HG03575 (cell line): ENCODE results near the gene LPCAT3.
"Not testable (repeated sequence)": the region's sequence is repeated elsewhere in the genome, so short reads cannot be mapped to it uniquely, and the experiment has no call there.

Experiments
- ATAC-seq: cut with Tn5 transposase; IDR thresholded peaks from one replicate; pipeline ENCODE4 v1.9.1; 2021; ENCODE audit not compliant: unreplicated experiment, insufficient number of reproducible peaks, low FRiP score; ENCODE audit errors: extremely low read depth

LPCAT3 gene

GRCh38 chr12:7018350-7019042 is at the start of gene LPCAT3:
Gene LPCAT3, minus strand, starts transcription at chr12:7018476. Its CDS starts 52 bp downstream, at chr12:7018424.
- ATAC-seq = peak; percentile 60

DNA sequence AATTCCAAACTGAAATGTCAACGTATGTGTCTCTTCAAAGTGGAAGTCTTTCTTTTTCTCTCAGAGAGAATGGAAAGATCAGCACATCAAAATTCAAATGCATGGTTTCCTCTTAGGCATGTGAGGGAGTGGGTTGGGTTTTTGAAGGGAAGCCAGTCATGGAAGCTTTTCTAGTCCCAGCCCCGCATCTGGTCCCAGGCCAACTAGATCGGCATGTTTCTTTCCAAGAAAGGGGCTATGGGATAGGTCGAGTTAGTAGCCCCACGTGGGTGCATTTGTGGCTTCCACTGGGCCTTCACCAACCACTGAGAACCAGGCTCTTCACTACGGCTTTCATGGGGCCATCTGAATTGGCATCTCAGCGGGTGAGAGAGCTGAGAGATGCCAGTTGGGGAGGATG is 48.8 kb upstream of the LPCAT3 start:
- ATAC-seq = no peak

DNA sequence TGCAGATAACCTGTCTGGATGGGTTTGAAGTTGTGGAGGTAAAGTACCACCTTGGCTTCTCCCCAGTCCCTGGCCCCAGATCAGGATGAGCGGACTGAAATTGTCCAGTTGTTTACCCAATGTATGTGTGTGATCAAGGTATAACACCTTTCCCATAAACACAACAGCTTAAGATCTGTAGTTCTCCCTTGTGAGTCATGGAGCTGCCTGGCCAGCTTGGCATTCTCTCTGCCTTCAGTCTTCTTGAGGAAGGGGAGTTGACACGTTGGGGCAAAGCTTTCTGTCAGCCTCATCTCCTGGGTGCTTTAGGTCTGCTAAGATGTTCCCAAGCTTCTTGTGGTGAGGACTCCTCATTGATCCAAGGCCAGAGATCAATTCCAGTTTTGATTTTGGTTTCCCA is 48.3 kb upstream of the LPCAT3 start:
- no peak for ATAC-seq

- no peak for ATAC-seq
Measured at GRCh38 chr12:7065073-7065623, 46.9 kb upstream of the LPCAT3 start.

- no peak for ATAC-seq
Measured at GRCh38 chr12:7064516-7064915, 46.2 kb upstream of the LPCAT3 start.

DNA sequence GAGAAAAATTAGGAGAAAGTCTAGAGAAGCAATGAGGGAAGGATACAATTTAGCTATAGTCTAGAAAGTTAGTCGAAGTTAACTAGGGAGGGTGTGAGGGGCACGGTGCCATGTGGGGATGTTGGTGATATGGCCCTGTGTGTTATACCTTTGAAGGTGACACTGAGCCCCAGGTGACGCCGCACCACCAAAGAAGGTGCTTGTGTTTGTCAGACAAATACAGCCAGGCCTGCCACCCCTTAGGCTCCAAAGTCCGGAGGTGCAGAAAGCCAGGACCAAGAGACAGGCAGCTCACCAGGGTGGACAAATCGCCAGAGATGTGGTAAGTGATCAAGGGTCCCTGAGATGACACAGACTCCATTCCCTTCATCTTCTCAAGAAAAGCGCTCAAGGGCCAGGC is 43.3 kb upstream of the LPCAT3 start:
- no peak for ATAC-seq

DNA sequence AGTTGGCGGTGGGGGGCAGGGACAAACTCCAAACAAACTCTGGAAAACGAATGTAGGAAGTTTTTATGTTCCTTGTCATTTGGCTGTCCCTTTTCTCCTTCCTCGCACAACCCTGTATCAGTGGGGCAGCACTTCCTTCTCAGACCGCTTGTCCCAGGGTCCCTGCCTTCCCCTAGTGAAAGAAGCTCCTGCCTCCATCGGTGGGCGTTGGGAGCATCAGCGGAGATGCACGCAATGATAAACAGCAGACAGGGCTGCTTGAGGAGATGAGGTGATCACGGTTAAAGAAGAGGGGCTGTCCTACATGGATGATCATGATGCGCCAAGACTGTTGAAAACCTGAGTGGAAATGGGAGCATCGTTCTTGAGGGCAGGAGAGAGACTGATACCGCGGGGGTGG is 42.9 kb upstream of the LPCAT3 start:
- ATAC-seq = no peak

GRCh38 chr12:7060353-7060954 is 42.2 kb upstream of the LPCAT3 start, which contains the start of gene C1S:
Gene C1S, plus strand, starts transcription at chr12:7060718. Its CDS starts 1,195 bp downstream, at chr12:7061913.
- no peak for ATAC-seq

GRCh38 chr12:7059780-7060179 is 41.5 kb upstream of the LPCAT3 start:
- ATAC-seq = no peak

DNA sequence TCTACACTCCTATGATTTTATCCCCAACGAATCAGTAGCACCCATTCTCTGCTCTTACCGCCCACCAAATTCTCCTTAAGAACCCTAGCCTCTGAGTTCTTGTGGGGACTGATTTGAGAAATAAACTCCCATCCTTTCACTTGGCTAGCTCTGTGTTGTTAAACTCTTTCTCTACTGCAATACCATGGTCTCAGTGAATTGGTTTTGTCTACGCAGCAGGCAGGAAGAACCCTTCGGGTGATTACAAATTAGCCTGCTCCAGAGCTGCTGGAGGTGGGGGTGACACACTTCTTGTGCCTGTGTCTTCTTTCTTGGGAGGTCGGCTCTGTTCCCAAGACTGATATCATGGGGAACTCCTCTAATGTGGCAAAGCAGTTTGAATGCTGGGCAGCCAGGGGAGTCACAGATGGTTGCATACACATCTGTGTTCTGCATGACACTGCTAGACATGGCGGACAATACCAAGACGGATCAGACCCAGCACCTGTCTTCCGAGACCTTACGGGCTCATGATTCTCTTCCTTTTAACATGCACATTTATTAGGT is 40.6 kb upstream of the LPCAT3 start:
- no peak for ATAC-seq

- ATAC-seq = no peak
Measured at GRCh38 chr12:7058163-7058845, 40.0 kb upstream of the LPCAT3 start.

DNA sequence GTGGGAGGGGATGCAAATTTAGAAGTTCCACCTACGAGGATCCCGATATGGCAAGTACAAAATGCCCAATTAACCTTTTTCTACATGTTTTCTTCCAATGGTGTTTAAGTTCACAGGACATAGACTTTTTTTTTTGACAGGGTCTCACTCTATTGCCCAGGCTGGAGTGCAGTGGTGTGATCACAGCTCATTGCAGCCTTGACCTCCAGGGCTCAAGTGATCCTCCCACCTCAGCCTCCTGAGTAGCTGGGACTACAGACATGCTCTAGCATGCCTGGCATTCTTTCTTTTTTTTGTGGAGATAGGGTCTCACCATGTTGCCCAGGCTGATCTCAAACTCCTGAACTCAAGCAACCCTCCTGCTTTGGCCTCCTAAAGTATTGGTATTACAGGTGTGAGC is 37.5 kb upstream of the LPCAT3 start:
- not testable (repeated sequence) for ATAC-seq

DNA sequence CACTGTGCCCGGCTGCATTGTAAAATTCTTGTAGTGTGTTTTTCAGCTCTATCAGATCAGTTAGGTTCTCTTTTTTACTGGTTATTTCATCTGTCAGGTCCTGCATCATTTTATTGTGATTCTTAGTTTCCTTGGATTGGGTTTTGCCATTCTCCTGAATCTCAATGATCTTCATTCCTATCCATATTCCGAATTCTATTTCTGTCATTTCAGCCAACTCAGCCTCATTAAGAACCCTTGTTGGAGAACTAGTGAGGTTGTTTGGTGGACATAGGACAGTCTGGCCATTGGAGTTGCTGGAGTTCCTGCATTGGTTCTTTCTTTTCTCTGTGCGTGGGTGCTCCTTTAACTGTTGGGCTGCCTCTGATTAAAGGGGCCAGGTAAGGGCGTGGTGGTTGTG is 36.6 kb upstream of the LPCAT3 start:
- ATAC-seq = no peak

- ATAC-seq = not testable (repeated sequence)
Measured at GRCh38 chr12:7049973-7050372, 31.7 kb upstream of the LPCAT3 start.

DNA sequence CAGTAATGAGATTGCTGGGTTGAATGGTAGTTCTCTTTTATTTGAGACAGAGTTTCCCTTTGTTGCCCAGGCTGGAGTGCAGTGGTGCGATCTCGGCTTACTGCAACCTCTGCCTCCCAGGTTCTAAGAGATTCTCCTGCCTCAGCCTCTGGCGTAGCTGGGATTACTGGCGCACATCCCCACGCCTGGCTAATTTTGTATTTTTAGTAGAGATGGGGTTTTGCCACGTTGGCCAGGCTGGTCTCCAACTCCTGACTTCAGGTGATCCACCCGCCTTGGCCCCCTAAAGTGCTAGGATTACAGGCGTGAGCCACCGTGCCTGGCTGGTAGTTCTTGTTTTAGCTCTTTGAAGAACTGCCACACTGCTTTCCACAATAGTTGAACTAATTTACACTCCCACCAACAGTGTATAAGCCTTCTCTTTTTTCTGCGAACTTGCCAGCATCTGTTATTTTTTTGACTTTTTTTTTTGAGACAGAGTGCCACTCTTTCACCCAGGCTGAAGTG is 31.2 kb upstream of the LPCAT3 start:
- ATAC-seq = not testable (repeated sequence)

GRCh38 chr12:7047306-7047705 is 29.0 kb upstream of the LPCAT3 start:
- ATAC-seq = no peak

DNA sequence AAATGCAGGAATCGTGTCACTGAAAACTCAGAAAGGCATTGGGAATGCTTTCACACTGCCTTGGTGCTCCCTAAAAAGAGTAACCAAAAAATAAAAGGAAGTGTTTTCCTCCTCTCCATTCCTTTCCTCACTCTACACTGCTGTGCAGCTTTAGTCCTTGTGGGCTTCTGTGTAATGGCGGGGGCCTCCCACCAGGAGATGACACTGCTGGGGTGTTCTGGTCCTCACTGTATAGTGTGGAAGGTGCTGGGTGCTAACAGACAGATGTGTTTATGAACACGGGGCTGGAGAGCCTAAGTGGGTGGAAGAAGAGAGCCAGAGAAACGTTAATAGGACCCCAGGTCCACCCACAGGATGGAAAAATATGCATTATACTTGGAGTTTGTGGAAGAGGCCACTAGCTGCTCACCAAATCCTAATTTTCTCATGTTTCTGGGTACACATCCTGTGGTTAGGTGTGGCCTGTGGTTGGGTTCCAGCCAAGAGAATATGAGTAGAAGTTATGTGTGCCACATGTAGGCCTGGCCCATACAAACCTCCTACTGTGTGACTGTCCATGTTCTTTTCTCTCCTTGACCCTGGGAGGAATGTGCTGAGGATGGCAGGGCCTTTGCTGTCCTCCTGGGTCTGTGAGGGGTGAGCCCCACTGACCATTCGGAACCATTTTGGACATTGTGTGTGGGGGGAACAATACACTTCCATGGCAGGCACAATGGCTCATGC is 28.3 kb upstream of the LPCAT3 start:
- no peak for ATAC-seq

DNA sequence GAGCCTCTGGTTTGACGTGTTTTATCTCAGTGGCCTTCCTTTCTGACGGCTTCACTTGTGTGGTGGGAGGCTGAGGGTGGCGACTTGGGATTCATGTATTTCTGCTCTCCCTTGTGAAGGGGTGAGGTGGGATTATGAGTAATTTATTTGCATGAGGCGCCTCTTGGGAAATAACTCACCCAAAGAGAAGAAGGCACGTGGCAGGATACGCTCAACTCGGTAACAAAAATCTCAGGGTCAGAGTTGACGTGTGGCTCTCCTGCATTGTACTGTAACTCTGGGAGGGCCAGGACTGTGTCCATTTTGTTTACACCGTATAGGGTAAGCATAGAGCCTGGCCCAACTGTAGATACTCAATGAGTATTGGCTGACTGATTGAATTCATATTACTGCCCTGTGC is 27.6 kb upstream of the LPCAT3 start:
- no peak for ATAC-seq

GRCh38 chr12:7042842-7043241 is 24.6 kb upstream of the LPCAT3 start:
- ATAC-seq = no peak
